ENCODE results near the gene DNAJC22.

DNA sequence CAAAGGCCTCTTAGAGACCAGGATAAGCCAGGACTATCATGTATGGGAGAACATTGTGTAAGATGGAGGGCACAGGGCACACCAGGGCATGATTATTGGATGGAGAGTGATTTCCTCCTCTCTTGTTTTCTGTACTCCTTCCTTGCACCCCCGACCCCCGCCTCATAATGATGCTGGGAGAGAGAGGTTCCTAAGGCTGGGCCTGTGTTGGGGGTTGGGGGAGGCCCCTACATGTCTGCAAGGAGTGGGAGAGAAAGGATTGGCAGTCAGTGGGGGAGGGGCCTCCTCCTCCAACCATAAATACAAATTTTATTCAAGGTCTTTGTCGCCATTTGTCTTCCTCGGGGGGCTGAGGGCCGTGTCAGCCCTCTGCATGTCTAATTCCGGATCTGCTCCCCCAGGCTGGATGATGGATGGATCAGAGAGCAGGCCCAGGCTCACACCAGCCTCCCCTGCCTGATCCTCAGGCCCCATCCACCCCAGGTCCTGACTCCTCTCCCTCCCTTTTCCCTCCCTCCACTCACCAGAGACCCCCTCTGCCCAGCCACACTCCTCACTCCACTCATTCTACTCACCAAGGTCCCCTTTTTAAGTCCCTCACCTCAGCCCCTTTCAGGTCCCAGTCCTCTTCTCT lies 7.7 kb upstream of the DNAJC22 start:
- TF ChIP-seq CTCF (IDR thresholded peaks at IDR 0.05) (no peak), POLR2A (IDR thresholded peaks at IDR 0.05) (no peak)

Data from Peyer's patch (tissue), 4 donors.